ENCODE measurements around the gene SAMD4B. TPM values are rescaled to one million over a fixed set of nuclear protein-coding genes. Genes with fewer than 3 reads are reported as not detected.

Gene SAMD4B
- total and polyA plus RNA-seq, 9 of the 15 experiments (the other 6 are each of a cell fraction or from before 2014, with no cell fraction given), result 3.4 to 90.5 (median 38.0) TPM

DNA sequence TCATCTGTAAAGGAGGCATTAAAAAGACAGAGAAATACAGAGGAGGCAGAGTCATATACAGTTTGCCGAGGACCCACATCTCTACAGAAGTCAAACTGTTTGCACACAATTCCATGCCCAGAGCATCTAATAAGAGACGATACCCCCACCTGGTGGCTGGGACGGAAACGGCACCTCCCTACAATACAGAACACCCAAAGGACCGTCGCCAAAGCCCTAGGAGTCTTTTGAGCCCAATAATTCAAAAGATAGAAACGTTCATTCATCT lies 69.5 kb downstream of the SAMD4B start (continued):
- TF ChIP-seq, protein P1, sequence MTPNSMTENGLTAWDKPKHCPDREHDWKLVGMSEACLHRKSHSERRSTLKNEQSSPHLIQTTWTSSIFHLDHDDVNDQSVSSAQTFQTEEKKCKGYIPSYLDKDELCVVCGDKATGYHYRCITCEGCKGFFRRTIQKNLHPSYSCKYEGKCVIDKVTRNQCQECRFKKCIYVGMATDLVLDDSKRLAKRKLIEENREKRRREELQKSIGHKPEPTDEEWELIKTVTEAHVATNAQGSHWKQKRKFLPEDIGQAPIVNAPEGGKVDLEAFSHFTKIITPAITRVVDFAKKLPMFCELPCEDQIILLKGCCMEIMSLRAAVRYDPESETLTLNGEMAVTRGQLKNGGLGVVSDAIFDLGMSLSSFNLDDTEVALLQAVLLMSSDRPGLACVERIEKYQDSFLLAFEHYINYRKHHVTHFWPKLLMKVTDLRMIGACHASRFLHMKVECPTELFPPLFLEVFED (CRISPR knock-in tag; conservative IDR thresholded peaks at IDR 0.05), result no peak
- TF ChIP-seq ETV6 (IDR thresholded peaks at IDR 0.05; ENCODE audit: borderline replicate concordance in 1 of 2, low read depth in 2 of 2, low read length in 1 of 2) (0 out of 4 replicates have a peak, but pooled peaks of 1 of the 2 experiments have one; percentile 39), ETV6 (CRISPR knock-in tag; IDR thresholded peaks at IDR 0.05; ENCODE audit: borderline replicate concordance) (no peak), ZKSCAN8 (CRISPR knock-in tag; IDR thresholded peaks at IDR 0.05) (0 out of 2 replicates have a peak, but pooled peaks have one; percentile 74), DDX20 (tag; IDR thresholded peaks at IDR 0.05; ENCODE audit: low read depth) (no peak), GTF2A2 (tag; IDR thresholded peaks at IDR 0.05) (no peak), DNMT1 (IDR thresholded peaks at IDR 0.05) (peak; percentile 62; the same call in 1 of the 2 replicates), ZBED1 (IDR thresholded peaks at IDR 0.05) (no peak), HDAC1 (IDR thresholded peaks at IDR 0.05) (no peak), ZNF121 (CRISPR knock-in tag; conservative IDR thresholded peaks at IDR 0.05) (no peak), DIDO1 (tag; IDR thresholded peaks at IDR 0.05; ENCODE audit: low read depth) (no peak), LEF1 (IDR thresholded peaks at IDR 0.05) (peak; percentile 49; the same call in 1 of the 2 replicates), POLR2AphosphoS2 (IDR thresholded peaks at IDR 0.05; ENCODE audit: low read length) (no peak), POLR2B (IDR thresholded peaks at IDR 0.05; ENCODE audit: low read depth, partially characterized antibody) (peak; percentile 0), FOS (IDR thresholded peaks at IDR 0.05; ENCODE audit: extremely low read depth, insufficient read length) (no peak), NCOA2 (IDR thresholded peaks at IDR 0.05; ENCODE audit: partially characterized antibody in 2 of 2) (no peak), ZNF146 (CRISPR knock-in tag; IDR thresholded peaks at IDR 0.05; ENCODE audit: unreplicated experiment) (no peak), ZNF583 (CRISPR knock-in tag; IDR thresholded peaks at IDR 0.05) (no peak), HDGF (IDR thresholded peaks at IDR 0.05) (no peak), ETV1 (tag; conservative IDR thresholded peaks at IDR 0.05; ENCODE audit: low read depth) (0 out of 2 replicates have a peak, but pooled peaks have one; percentile 4), PRMT5 (CRISPR knock-in tag; IDR thresholded peaks at IDR 0.05) (no peak), ATF7 (IDR thresholded peaks at IDR 0.05) (no peak), ZFPM2 (CRISPR knock-in tag; IDR thresholded peaks at IDR 0.05) (no peak), HIVEP1 (CRISPR knock-in tag; IDR thresholded peaks at IDR 0.05) (no peak), THRAP3 (IDR thresholded peaks at IDR 0.05; ENCODE audit: borderline replicate concordance) (no peak)
- TF ChIP-seq, protein P2, sequence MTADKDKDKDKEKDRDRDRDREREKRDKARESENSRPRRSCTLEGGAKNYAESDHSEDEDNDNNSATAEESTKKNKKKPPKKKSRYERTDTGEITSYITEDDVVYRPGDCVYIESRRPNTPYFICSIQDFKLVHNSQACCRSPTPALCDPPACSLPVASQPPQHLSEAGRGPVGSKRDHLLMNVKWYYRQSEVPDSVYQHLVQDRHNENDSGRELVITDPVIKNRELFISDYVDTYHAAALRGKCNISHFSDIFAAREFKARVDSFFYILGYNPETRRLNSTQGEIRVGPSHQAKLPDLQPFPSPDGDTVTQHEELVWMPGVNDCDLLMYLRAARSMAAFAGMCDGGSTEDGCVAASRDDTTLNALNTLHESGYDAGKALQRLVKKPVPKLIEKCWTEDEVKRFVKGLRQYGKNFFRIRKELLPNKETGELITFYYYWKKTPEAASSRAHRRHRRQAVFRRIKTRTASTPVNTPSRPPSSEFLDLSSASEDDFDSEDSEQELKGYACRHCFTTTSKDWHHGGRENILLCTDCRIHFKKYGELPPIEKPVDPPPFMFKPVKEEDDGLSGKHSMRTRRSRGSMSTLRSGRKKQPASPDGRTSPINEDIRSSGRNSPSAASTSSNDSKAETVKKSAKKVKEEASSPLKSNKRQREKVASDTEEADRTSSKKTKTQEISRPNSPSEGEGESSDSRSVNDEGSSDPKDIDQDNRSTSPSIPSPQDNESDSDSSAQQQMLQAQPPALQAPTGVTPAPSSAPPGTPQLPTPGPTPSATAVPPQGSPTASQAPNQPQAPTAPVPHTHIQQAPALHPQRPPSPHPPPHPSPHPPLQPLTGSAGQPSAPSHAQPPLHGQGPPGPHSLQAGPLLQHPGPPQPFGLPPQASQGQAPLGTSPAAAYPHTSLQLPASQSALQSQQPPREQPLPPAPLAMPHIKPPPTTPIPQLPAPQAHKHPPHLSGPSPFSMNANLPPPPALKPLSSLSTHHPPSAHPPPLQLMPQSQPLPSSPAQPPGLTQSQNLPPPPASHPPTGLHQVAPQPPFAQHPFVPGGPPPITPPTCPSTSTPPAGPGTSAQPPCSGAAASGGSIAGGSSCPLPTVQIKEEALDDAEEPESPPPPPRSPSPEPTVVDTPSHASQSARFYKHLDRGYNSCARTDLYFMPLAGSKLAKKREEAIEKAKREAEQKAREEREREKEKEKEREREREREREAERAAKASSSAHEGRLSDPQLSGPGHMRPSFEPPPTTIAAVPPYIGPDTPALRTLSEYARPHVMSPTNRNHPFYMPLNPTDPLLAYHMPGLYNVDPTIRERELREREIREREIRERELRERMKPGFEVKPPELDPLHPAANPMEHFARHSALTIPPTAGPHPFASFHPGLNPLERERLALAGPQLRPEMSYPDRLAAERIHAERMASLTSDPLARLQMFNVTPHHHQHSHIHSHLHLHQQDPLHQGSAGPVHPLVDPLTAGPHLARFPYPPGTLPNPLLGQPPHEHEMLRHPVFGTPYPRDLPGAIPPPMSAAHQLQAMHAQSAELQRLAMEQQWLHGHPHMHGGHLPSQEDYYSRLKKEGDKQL (CRISPR knock-in tag; IDR thresholded peaks at IDR 0.05; ENCODE audit: borderline replicate concordance), result no peak

All from K562 (cell line).